Gastroesophageal sphincter (tissue), 4 donors: ENCODE data around the gene CFTR. TPM values are rescaled to one million over a fixed set of nuclear protein-coding genes. Genes with fewer than 3 reads are reported as not detected.

Experiments
- ATAC-seq: fragments of 150-250 bp; one replicate; pipeline ENCODE4 v1.9.1; 2016; ENCODE audit warnings: mild to moderate bottlenecking, moderate library complexity
- H3K27ac ChIP-seq, 4 donors: fragments of 200-600 bp; sonication (generic) in 3 of 4; 1 replicate in 3 of 4; 2 replicates in 1 of 4; pipeline ENCODE4 v1.5.1; 2016 to 2019
- H3K27me3 ChIP-seq: fragments of 200-600 bp; sonication (generic); one replicate; pipeline ENCODE4 v1.5.1; 2019
- H3K36me3 ChIP-seq, 2 donors: fragments of 200-600 bp; sonication (generic); one replicate each; pipeline ENCODE4 v1.5.1; 2019; ENCODE audit warnings: control low read depth in 1 of 2
- H3K4me1 ChIP-seq, 3 donors: fragments of 200-600 bp; sonication (generic); 1 replicate in 2 of 3; 2 replicates in 1 of 3; pipeline ENCODE4 v1.5.1; 2016 to 2019; ENCODE audit warnings: control low read depth in 2 of 3
- H3K4me3 ChIP-seq, 2 donors: fragments of 200-600 bp; sonication (generic); one replicate each; pipeline ENCODE4 v1.5.1; 2019; ENCODE audit warnings: mild to moderate bottlenecking in 1 of 2, moderate library complexity in 1 of 2
- H3K9me3 ChIP-seq, 3 donors: fragments of 200-600 bp; sonication (generic); one replicate each; pipeline ENCODE4 v1.5.1; 2017 to 2019; ENCODE audit warnings: control low read depth in 2 of 3
- CTCF ChIP-seq, 4 experiments: fragments of 200-600 bp in 2 of 4; fragments of 450-650 bp in 2 of 4; sonication (generic) in 1 of 4; IDR thresholded peaks; one replicate each; pipeline ENCODE4 v1.5.1; 2017 to 2019; ENCODE audit warnings: antibody characterized with exemption in 4 of 4, mild to moderate bottlenecking in 2 of 4, moderate library complexity in 2 of 4
- EP300 ChIP-seq: sonication (generic); formaldehyde crosslinking; IDR thresholded peaks from one replicate; pipeline ENCODE4 v1.6.1; 2017; ENCODE audit warnings: antibody characterized with exemption, mild to moderate bottlenecking
- POLR2A ChIP-seq, 2 donors: fragments of 450-650 bp; IDR thresholded peaks; one replicate each; pipeline ENCODE4 v1.6.1; 2017; ENCODE audit warnings: antibody characterized with exemption in 2 of 2, mild to moderate bottlenecking in 2 of 2, moderate library complexity in 1 of 2
- POLR2AphosphoS5 ChIP-seq: sonication (generic); formaldehyde crosslinking; IDR thresholded peaks from one replicate; pipeline ENCODE4 v1.6.1; 2017; ENCODE audit warnings: antibody characterized with exemption
- WGBS, 2 donors: methylation state at CpG; one replicate each; pipeline ENCODE4 v1.1.5; 2018; ENCODE audit warnings: low coverage in 1 of 2; 5-methylcytosine and 5-hydroxymethylcytosine counted together
- total RNA-seq, 4 donors: library from RNA; depleted of rRNA; stranded (reverse); fragments of >200 nt; gene quantifications; one replicate each; pipeline ENCODE4 v1.1.0, GENCODE V29; 2016

The CFTR gene
- total RNA-seq, 4 donors from 2014 or later = 1.9 TPM; not detected in 3

DNA sequence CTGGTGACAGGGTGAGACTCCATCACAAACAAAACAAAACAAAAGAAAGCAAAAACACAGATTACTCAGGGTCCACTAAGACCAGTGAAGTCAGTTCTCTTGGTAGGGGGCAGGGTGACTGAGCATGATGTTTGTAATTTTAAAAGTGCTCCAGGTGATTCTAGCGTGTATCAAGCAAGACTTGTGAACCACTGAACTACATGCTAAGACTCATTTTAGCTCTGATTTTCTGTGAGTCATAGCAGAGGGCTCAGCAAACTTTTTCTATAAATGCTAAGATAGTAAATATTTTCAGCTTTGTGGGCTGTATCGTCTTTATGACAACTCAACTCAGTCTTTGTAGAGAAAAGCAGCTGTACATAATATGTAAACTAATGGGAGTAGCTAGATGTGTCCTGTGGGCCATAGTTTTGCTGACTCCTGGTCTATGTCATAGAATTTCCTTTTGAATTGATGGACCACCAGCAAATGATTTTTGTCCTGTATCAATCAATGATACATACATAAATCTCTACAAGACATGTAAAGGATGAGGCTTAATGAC lies 141.3 kb downstream of the CFTR start:
- no peaks in the 10 kb centered on the region for H3K9me3 ChIP-seq
- H3K4me3 ChIP-seq = no peak overlapping the region
- H3K27me3 ChIP-seq = no peaks in the 10 kb centered on the region
- H3K4me1 ChIP-seq = no peaks in the 10 kb centered on the region
- no peak overlapping the region for H3K27ac ChIP-seq
- no peak for ATAC-seq
- no peaks in the 10 kb centered on the region for H3K36me3 ChIP-seq
- WGBS, 2 donors = 55 to 62% methylated on average over 2 of the region's 2 CpGs
- TF ChIP-seq POLR2A (IDR thresholded peaks at IDR 0.05) (no peak), POLR2AphosphoS5 (no peak), CTCF (IDR thresholded peaks at IDR 0.05) (no peak), EP300 (no peak)

DNA sequence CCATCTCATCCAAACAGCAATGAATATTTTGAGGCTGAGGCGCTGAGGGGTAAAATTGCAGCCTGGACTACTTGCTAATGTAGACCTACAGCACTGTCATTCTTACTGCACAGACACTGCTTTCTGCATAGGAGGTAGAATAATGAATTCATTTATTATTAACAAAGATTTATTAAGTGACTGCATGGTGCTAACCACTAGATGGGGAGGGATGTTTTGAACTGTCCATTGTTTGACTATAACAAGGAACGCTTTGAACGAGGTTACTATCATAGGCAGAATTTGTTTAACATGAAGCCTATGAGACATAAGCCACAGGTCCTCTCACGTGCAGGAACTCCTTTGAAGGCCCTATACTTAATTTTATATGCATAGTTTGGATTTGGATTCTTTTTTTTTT lies 143.8 kb downstream of the CFTR start:
- WGBS, 2 donors = 60 to 67% methylated on average over 4 of the region's 4 CpGs
- H3K9me3 ChIP-seq = no peaks in the 10 kb centered on the region

GRCh38 chr7:117630501-117630900 lies 150.7 kb downstream of the CFTR start:
- Histone ChIP-seq H3K4me1 (no peaks in the 10 kb centered on the region), H3K36me3 (no peaks in the 10 kb centered on the region), H3K27me3 (no peaks in the 10 kb centered on the region), H3K27ac (no peak overlapping the region), H3K9me3 (no peaks in the 10 kb centered on the region), H3K4me3 (no peak overlapping the region)
- no peak for TF ChIP-seq POLR2AphosphoS5
- WGBS, 2 donors = 40 to 81% methylated on average over 1 to 4 of the region's 4 CpGs
- ATAC-seq = no peak

More for the DNA sequence above, 143.8 kb downstream of the CFTR start:
- Histone ChIP-seq H3K4me1 (no peaks in the 10 kb centered on the region), H3K4me3 (no peak overlapping the region), H3K36me3 (no peaks in the 10 kb centered on the region), H3K27me3 (no peaks in the 10 kb centered on the region), H3K27ac (no peak overlapping the region)
- TF ChIP-seq POLR2AphosphoS5 (no peak), EP300 (no peak), CTCF (IDR thresholded peaks at IDR 0.05) (no peak), POLR2A (IDR thresholded peaks at IDR 0.05) (no peak)
- ATAC-seq = no peak

DNA sequence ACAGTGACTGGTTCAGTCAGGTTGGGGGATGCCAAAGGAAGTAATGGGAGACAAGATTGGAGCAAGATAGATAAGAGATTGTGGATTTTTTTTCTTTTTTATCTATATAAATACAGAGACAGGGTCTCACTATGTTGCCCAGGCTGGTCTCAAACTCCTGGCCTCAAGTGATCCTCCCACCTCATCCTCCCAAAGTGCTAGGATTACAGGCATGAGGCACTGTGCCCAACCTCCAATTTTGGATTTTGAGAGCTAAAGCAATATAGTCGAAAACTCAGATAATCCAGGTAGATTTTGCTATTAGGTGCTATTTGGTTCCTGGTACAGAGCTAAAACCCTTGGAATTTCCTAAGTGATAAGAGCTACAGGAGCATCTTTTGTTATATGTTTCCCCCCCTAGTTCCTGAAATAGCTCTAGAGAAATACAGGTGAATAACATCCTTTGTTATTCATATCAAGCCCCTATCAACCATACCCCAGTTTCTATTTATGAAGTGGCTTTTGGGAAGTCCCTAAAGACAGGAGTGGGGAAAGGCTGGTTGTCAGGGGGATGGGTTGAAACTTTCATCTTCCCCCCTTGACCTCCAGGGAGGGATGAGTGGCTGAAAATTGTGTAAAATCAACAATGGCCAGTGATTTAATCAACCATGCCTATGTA lies 151.2 kb downstream of the CFTR start:
- ATAC-seq = no peak
- no peak for TF ChIP-seq POLR2AphosphoS5
- TF ChIP-seq EP300 = no peak
- no peak for TF ChIP-seq POLR2A (IDR thresholded peaks at IDR 0.05)
- TF ChIP-seq CTCF (IDR thresholded peaks at IDR 0.05) = no peak
- WGBS, 2 donors = 77 to 100% methylated on average over 1 of the region's 1 CpG

GRCh38 chr7:117631652-117632051 lies 151.8 kb downstream of the CFTR start:
- H3K9me3 ChIP-seq = no peaks in the 10 kb centered on the region
- 97 to 100% methylated on average over 1 to 3 of the region's 3 CpGs for WGBS, 2 donors
- no peaks in the 10 kb centered on the region for H3K4me1 ChIP-seq
- TF ChIP-seq POLR2A (IDR thresholded peaks at IDR 0.05) (no peak), POLR2AphosphoS5 (no peak), CTCF (IDR thresholded peaks at IDR 0.05) (no peak), EP300 (no peak)
- no peaks in the 10 kb centered on the region for H3K36me3 ChIP-seq
- ATAC-seq = no peak
- H3K27me3 ChIP-seq = no peaks in the 10 kb centered on the region
- no peak overlapping the region for H3K27ac ChIP-seq
- H3K4me3 ChIP-seq = no peak overlapping the region

More for the DNA sequence above, 151.2 kb downstream of the CFTR start:
- H3K4me1 ChIP-seq = no peaks in the 10 kb centered on the region
- H3K36me3 ChIP-seq = no peaks in the 10 kb centered on the region
- no peak overlapping the region for H3K4me3 ChIP-seq
- no peaks in the 10 kb centered on the region for H3K9me3 ChIP-seq
- no peaks in the 10 kb centered on the region for H3K27me3 ChIP-seq
- no peak overlapping the region for H3K27ac ChIP-seq
